ENCODE results near the gene CTSK.
"Not testable (repeated sequence)": the region's sequence is repeated elsewhere in the genome, so short reads cannot be mapped to it uniquely, and the experiment has no call there.

The CTSK gene

GRCh38 chr1:150780510-150780909, 27.6 kb downstream of the CTSK start:
- H3K4me3 Mint-ChIP-seq, result no peak overlapping the region
- H3K36me3 Mint-ChIP-seq, result no peaks in the 10 kb centered on the region
- peaks cover 8% of the 10 kb centered on the region for H3K4me1 Mint-ChIP-seq
- no peak overlapping the region for H3K27ac Mint-ChIP-seq
- no peaks in the 10 kb centered on the region for H3K9me3 Mint-ChIP-seq
- H3K27me3 Mint-ChIP-seq, result no peaks in the 10 kb centered on the region

DNA sequence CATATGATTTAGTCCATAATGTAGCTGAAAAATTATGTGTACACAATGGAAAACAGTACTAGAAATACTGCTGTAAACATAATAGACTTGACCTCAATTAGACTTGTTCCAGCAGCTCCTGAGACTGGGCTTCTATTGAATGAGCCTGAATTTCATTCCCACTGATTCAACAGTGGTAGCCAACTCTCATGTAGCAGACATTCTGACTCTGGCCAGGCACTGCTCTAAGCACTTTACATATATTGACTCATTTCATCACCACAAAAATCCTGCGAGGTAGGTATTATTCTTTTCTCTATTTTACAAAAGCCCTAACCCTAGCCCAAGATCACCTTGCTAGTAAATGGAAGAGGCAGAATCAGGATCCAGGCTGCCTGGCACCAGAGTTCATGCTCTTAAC, 29.7 kb downstream of the CTSK start:
- H3K9me3 Mint-ChIP-seq, result no peaks in the 10 kb centered on the region
- peaks cover 8% of the 10 kb centered on the region for H3K4me1 Mint-ChIP-seq
- no peaks in the 10 kb centered on the region for H3K36me3 Mint-ChIP-seq
- no peak overlapping the region for H3K27ac Mint-ChIP-seq
- H3K4me3 Mint-ChIP-seq, result no peak overlapping the region
- H3K27me3 Mint-ChIP-seq, result no peaks in the 10 kb centered on the region

DNA sequence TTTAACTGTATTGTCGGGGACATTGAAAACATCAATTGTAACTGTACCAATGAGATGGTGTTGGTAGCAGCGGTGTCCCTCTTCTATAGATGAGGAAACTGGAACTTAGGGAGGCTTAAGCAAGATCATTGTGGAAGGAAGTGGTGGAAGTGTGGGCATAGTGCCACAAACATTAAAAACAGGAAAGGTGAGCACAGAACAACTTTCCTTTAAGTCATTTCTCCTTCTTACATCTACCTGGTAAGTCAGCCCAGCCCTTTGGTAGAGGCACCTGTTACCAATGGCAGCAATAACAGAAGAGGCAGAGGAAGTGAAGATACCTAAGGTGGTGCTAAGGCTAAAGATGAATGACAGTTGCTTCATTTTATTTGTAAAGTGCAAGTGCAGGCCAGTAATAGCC, 30.5 kb downstream of the CTSK start:
- Mint-ChIP-seq H3K36me3 (no peaks in the 10 kb centered on the region), H3K4me3 (no peak overlapping the region), H3K9me3 (no peaks in the 10 kb centered on the region), H3K27ac (no peak overlapping the region), H3K27me3 (no peaks in the 10 kb centered on the region), H3K4me1 (peaks cover 8% of the 10 kb centered on the region)

DNA sequence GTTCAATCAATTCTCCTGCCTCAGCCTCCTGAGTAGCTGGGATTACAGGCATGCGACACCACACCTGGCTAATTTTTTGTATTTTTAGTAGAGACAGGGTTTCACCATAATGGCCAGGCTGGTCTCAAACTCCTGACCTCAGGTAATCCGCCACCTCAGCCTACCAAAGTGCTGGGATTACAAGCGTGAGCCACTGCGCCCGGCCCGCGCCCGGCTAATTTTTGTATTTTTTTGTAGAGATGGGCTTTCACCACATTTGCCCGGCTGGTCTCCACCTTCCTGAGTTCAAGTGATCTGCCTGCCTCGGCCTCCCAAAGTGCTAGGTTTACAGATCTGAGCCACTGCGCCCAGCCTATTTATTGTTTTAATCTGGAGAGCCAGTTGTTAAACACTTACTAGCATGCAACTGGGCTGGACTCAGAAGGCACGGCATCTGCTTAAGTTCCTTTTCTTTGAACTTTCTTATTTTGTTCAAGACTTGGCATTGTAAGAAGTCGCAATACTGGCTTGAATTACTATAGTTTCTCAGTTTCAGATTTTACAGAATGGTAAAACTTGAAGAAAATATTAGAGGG, 32.0 kb downstream of the CTSK start:
- H3K9me3 Mint-ChIP-seq, result not testable (repeated sequence)

GRCh38 chr1:150775276-150775675, 32.8 kb downstream of the CTSK start:
- H3K4me1 Mint-ChIP-seq, result peaks cover 22% of the 10 kb centered on the region
- no peaks in the 10 kb centered on the region for H3K9me3 Mint-ChIP-seq
- H3K27ac Mint-ChIP-seq, result no peak overlapping the region
- no peaks in the 10 kb centered on the region for H3K36me3 Mint-ChIP-seq
- no peak overlapping the region for H3K4me3 Mint-ChIP-seq
- no peaks in the 10 kb centered on the region for H3K27me3 Mint-ChIP-seq

More for the DNA sequence above, 32.0 kb downstream of the CTSK start:
- not testable (repeated sequence) for H3K36me3 Mint-ChIP-seq, H3K27me3 Mint-ChIP-seq, H3K27ac Mint-ChIP-seq, H3K4me3 Mint-ChIP-seq
- peaks cover 15% of the 10 kb centered on the region for H3K4me1 Mint-ChIP-seq

DNA sequence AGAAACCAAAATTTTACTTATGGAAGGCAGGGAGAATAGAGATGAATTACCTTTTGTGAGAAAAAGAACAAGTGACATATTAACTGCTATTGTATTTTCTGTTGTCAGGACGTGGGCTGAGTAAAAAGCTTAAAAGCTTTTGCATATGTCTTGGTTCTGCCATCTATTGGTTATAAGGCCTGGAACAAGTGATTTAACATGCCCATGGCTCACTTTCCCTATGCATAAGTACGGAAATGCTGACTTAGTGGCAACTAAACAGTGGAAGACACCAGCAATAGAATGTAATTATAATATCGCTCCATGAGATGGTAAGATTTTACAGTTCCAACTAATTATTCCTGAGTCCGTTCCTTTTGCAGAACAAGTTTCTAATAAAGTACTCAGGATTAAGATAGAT, 35.7 kb downstream of the CTSK start:
- Mint-ChIP-seq H3K27me3 (no peaks in the 10 kb centered on the region), H3K4me3 (no peak overlapping the region), H3K36me3 (no peaks in the 10 kb centered on the region), H3K9me3 (no peaks in the 10 kb centered on the region), H3K4me1 (peaks cover 24% of the 10 kb centered on the region), H3K27ac (no peak overlapping the region)

DNA sequence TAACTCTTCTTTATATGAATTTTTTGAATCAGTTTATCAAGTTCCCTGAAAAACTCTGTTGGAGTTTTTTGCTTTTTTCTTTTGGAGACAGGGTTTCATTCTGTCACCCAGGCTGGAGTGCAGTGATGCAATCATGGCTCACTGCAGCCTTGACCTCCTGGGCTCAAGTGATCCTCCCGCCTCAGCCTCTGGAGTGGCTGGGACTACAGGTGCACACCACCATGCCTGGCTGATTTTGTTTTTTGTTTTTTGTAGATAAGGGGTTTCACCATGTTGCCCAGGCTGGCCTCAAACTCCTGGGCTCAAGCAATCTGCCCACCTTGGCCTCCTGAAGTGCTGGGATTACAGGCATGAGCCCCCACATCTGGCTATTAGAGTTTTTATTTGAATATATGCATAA, 40.4 kb downstream of the CTSK start:
- not testable (repeated sequence) for H3K27me3 Mint-ChIP-seq, H3K36me3 Mint-ChIP-seq, H3K9me3 Mint-ChIP-seq, H3K4me3 Mint-ChIP-seq
- H3K27ac Mint-ChIP-seq, result peak overlapping the region; percentile 17
- H3K4me1 Mint-ChIP-seq, result peaks cover 61% of the 10 kb centered on the region

GRCh38 chr1:150765977-150766301, 42.1 kb downstream of the CTSK start:
- not testable (repeated sequence) for H3K9me3 Mint-ChIP-seq, H3K36me3 Mint-ChIP-seq, H3K27me3 Mint-ChIP-seq
- H3K4me3 Mint-ChIP-seq, result peak overlapping the region; percentile 99
- peaks cover 69% of the 10 kb centered on the region for H3K4me1 Mint-ChIP-seq
- H3K27ac Mint-ChIP-seq, result peak overlapping the region; percentile 98

DNA sequence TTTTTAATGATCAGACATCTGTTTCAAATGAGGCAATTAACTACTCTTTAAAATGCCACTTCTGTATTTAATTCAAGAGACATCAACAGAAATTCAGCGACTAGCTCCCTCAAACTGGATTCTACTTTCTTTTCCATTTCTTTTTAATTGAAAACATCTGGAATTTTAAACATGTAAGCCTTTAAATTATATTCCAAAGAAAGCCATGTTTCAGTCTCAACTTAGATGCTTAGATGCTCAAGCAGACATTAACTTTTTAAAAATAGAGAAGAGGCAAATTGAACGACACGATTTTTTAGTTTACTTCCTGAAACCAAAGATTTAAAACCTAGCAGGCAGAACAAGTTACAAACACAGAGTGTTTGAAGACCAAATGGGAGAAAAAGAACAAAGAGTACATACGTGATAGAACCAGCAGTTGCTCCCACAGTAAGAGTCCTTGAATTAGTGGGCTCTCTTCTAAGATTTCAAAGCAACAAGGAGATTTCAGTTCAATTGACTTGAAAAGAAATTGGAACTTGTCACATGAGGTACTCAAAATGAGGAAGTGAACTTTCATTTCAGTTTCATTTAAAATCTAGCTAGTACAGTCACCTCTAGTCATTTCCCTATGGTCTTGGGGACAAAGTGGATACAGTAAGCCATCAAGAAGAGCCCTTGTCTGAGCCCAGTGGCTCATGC, 42.6 kb downstream of the CTSK start, which contains the start of gene CTSS:
CTSS (minus strand) TSS at position 483 of the 681 bp plus-strand sequence. CDS start 1,015 bp downstream, outside the sequence.
- H3K4me1 Mint-ChIP-seq, result peaks cover 68% of the 10 kb centered on the region
- peak within 1 kb of the TSS; percentile 99 for H3K4me3 Mint-ChIP-seq
- peaks cover 12% of the 10 kb centered on the region for H3K36me3 Mint-ChIP-seq
- H3K9me3 Mint-ChIP-seq, result no peaks in the 10 kb centered on the region
- peak within 1 kb of the TSS; percentile 98 for H3K27ac Mint-ChIP-seq
- no peaks in the 10 kb centered on the region for H3K27me3 Mint-ChIP-seq

- H3K27me3 Mint-ChIP-seq, result no peaks in the 10 kb centered on the region
- H3K4me1 Mint-ChIP-seq, result peaks cover 75% of the 10 kb centered on the region
- H3K36me3 Mint-ChIP-seq, result peaks cover 15% of the 10 kb centered on the region
- H3K9me3 Mint-ChIP-seq, result no peaks in the 10 kb centered on the region
- peak overlapping the region; percentile 98 for H3K27ac Mint-ChIP-seq
- peak overlapping the region; percentile 99 for H3K4me3 Mint-ChIP-seq
Measured at GRCh38 chr1:150764617-150765101, 43.4 kb downstream of the CTSK start.

- peak overlapping the region; percentile 40 for H3K4me3 Mint-ChIP-seq
- H3K27me3 Mint-ChIP-seq, result no peaks in the 10 kb centered on the region
- H3K36me3 Mint-ChIP-seq, result peaks cover 17% of the 10 kb centered on the region
- H3K27ac Mint-ChIP-seq, result peak overlapping the region; percentile 18
- H3K9me3 Mint-ChIP-seq, result no peaks in the 10 kb centered on the region
- peaks cover 80% of the 10 kb centered on the region for H3K4me1 Mint-ChIP-seq
Measured at GRCh38 chr1:150763018-150763417, 45.0 kb downstream of the CTSK start.

- Mint-ChIP-seq H3K27ac (no peak overlapping the region), H3K36me3 (peaks cover 19% of the 10 kb centered on the region), H3K4me3 (peak overlapping the region; percentile 40), H3K4me1 (peaks cover 75% of the 10 kb centered on the region), H3K27me3 (no peaks in the 10 kb centered on the region), H3K9me3 (no peaks in the 10 kb centered on the region)
Measured at GRCh38 chr1:150762552-150762951, 45.5 kb downstream of the CTSK start.

DNA sequence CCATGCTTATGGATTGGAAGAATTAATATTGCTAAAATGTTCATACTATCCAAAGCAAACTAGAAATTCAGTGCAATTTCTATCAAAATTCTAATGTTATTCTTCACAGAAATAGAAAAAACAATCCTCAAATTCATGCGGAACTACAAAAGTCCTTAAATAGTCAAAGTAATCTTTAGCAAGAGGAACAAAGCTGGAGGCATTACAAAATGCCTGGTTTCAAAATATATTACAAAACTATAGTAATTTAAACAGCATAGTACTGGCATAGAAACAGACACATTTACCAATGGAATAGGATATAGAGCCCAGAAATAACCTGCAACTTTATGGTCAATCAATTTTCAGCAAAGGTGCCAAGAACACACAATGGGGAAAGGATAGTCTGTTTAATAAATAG, 46.3 kb downstream of the CTSK start:
- Mint-ChIP-seq H3K9me3 (no peaks in the 10 kb centered on the region), H3K36me3 (peaks cover 19% of the 10 kb centered on the region), H3K4me1 (peaks cover 68% of the 10 kb centered on the region), H3K4me3 (no peak overlapping the region), H3K27ac (no peak overlapping the region), H3K27me3 (no peaks in the 10 kb centered on the region)

DNA sequence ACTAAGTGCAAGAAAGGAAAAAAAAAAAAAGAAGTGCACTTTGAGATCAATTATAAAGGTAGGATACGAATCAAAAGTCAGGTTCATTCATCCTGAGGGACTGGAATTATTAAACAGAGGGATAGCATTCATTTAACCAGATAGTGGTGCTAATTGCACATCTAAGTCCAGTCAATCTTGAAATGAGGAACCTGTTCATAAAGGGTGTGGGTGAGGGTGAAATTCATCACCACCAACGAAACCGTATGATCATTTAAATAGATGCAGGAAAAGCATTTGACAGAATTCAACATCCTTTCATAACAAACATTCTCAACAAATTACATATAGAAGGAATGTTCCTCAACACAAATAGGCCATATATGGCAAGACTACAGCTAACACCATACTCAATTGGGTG, 48.0 kb downstream of the CTSK start:
- H3K4me1 Mint-ChIP-seq, result peaks cover 53% of the 10 kb centered on the region

DNA sequence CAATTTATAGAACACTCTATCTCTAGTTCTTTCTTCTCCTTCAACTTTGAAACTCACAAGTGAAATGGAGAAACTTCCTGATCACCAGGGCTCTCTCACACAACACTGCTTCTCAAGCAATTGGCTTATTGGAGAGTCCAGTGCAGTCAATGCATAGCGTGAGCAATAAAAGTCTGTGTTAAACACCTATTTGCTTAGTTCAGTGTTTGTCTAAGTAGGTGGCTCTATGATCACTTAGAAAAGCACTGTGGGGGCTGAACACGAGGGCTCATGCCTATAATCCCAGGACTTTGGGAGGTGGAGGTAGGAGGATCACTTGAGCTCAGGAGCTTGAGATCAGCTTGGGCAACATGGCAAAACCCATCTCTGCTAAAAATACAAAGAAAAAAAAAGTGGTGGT, 54.6 kb downstream of the CTSK start:
- H3K27ac Mint-ChIP-seq, result no peak overlapping the region
- H3K4me3 Mint-ChIP-seq, result no peak overlapping the region
- no peaks in the 10 kb centered on the region for H3K9me3 Mint-ChIP-seq
- peaks cover 21% of the 10 kb centered on the region for H3K36me3 Mint-ChIP-seq
- H3K4me1 Mint-ChIP-seq, result no peaks in the 10 kb centered on the region
- H3K27me3 Mint-ChIP-seq, result no peaks in the 10 kb centered on the region

More for the DNA sequence above, 48.0 kb downstream of the CTSK start:
- no peak overlapping the region for H3K4me3 Mint-ChIP-seq
- peak overlapping the region; percentile 78 for H3K27ac Mint-ChIP-seq
- no peaks in the 10 kb centered on the region for H3K9me3 Mint-ChIP-seq
- H3K36me3 Mint-ChIP-seq, result peaks cover 23% of the 10 kb centered on the region
- no peaks in the 10 kb centered on the region for H3K27me3 Mint-ChIP-seq

DNA sequence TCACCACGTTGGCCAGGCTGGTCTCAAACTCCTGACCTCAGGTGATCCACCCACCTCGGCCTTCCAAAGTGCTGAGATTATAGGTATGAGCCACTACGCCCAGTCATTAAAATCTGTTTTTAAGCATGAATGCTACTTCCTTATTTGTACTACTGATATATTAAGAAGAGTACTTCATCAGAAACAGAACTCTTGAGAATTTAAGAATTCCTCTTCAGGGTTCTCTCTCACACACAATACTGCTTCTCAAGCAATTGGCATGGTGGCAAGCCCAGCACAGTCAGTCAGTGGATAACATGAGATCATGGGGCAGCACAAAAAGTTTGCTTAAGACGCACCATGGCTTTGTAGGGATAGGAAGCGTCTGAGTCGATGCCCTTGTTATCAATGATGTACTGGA, 56.6 kb downstream of the CTSK start:
- H3K27ac Mint-ChIP-seq, result peak overlapping the region; percentile 59
- no peaks in the 10 kb centered on the region for H3K4me1 Mint-ChIP-seq
- H3K36me3 Mint-ChIP-seq, result peaks cover 19% of the 10 kb centered on the region
- no peaks in the 10 kb centered on the region for H3K27me3 Mint-ChIP-seq
- no peak overlapping the region for H3K4me3 Mint-ChIP-seq
- H3K9me3 Mint-ChIP-seq, result no peaks in the 10 kb centered on the region
